Measurements from ENCODE around the gene CCL25.

DNA sequence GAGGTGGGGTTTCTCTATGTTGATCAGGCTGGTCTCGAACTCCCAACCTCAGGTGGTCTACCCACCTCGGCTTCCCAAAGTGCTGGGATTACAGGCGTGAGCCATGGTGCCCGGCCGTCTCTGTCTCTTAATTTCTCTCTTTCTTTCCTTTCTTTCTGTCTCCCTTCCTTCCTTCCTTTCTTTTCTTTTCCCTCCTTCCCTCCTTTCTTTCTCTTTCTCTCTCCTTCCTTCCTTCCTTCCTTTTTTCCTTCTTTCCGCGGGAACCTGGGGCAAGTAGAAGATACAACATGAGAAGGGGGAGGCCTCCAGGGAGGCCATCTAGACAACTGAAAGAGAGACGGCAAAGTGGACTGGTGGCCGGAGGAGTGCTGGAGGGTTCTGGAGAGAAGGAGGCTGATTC lies 31.9 kb upstream of the CCL25 start:
- TF ChIP-seq BRF1 (IDR thresholded peaks at IDR 0.05; ENCODE audit: borderline replicate concordance, extremely low read depth, insufficient read length), result no peak
- TF ChIP-seq EZH2 (IDR thresholded peaks at IDR 0.05; ENCODE audit: borderline replicate concordance, low read depth, low read length), result no peak
- no peak for TF ChIP-seq MAFK (IDR thresholded peaks at IDR 0.05; ENCODE audit: low read length)
- TF ChIP-seq ZNF324 (CRISPR knock-in tag; IDR thresholded peaks at IDR 0.05), result no peak
- TF ChIP-seq ZBTB11 (CRISPR knock-in tag; IDR thresholded peaks at IDR 0.05), result no peak
- TF ChIP-seq CTCF (IDR thresholded peaks at IDR 0.05 in 2 of 3, conservative IDR thresholded peaks at IDR 0.05 in 1 of 3; ENCODE audit: insufficient read depth in 2 of 3, low read depth in 1 of 3, low read length in 3 of 3), result no peak
